Measurements from ENCODE around the gene DPH7.
"Not testable (repeated sequence)": the region's sequence is repeated elsewhere in the genome, so short reads cannot be mapped to it uniquely, and the experiment has no call there.

DPH7 gene

DNA sequence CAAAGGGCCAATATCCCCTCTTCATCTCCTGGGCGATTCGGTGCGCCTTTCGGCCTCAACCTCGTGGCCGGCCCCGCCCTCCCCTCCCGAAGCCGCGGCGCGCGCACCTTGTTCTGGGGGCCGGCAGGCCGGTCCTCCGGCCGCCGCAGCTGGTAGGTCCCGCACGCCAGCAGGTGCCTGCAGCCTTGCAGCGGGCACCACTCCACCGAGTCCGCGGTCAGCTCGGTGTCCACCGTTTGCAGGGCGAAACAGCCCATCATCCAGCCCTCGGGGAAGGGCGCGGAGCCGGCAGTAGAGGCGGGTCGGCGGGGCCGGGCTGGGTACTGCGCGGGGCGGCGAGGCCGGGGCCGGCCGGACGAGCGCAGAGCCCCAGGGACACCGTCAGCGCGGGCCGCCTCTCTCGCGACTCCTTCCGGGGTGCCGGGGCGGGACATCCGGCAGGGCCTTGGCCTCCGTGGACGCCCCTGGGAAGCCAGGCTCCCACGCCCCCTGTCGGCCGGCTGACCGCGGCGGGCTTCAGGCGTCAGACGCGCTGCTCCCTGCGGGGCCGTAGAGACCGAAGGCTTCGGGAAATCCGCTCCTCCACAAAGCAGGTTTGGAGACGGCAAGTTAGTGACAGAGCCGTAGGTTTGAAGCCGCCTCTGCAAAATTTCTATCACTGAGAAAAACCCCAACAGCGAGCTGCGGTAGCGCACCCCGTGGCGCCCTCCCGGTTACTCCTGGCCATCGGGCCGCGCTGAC, at the start of gene DPH7:
Gene DPH7, minus strand, starts transcription at position 408 of the 741 bp plus-strand sequence. Its CDS starts 148 bp downstream, at position 260.
- no peak for FAIRE-seq

DNA sequence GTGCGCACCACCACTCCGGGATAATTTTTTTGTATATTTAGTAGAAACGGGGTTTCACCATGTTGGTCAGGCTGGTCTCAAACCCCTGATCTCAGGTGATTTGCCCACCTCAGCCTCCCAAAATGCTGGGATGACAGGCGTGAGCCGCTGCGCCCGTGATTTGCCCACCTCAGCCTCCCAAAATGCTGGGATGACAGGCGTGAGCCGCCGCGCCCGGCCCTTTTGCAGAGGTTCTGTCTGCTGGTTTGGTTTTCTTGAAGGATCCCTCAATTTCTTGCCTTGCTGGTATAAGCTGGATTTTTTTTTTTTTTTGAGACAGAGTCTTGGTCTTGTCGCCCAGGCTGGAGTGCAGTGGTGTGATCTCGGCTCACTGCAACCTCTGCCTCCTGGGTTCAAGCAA, 48.7 kb upstream of the DPH7 start:
- not testable (repeated sequence) for FAIRE-seq

DNA sequence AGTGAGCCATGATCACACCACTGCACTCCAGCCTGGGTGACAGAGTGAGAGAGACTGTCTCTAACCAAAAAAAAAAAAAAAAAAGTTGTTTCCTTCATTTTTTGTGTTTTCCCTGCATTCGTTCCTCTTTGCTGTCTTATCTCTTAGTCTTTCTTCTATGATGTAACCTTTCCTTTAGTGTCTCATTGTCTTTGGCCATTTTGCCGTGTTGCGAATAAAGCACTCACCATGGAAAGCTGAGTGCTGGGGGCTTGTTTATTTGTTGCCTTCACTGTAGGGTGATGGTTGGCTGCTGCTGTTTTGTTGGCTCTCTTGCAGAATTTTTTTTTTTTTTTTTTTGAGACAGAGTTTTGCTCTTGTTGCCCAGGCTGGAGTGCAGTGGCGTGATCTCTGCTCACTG, 47.7 kb upstream of the DPH7 start:
- FAIRE-seq: no peak

DNA sequence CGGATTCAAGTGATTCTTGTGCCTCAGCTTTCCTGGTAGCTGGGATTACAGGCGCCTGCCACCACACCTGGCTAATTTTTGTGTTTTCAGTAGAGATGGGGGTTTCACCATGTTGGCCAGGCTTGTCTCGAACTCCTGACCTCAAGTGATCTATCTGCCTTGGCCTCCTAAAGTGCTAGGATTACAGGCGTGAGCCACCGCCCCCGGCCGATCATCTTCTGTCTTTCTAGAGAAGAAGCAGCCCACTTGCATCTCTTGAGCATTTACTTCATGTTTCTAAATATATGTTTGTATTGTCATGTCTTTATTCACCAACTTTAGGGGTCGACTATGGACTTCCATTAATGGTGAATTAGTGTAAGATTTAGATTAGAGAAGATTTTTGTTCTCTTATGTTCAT, 43.5 kb upstream of the DPH7 start:
- not testable (repeated sequence) for FAIRE-seq

DNA sequence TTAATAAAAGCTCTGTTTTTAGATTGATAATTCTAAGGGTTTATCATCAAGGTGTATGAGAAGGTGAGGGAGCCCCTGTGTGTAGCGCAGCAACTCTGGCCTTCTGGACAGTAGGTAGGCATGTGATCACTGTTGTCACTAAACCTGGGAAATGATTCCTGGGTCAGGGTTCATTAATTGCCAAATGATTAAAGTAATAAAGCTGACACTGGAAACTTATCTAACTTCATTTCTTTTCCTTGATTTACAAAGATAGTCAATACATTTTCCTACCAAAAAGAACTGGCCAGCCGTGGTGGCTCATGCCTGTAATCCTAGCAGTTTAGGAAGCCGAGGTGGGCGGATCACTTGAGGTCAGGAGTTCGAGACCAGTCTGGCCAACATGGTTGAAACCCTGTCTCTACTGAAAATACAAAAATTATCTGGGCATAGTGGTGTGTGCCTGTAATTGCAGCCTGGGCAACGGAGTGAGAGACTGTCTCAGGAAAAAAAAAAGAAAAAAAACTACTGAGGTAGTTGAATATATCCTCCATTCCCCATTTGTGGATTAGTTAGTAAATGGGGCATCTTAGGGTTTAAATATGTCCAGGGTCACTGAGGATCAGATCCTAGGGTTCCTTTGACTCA, 42.5 kb upstream of the DPH7 start:
- FAIRE-seq: no peak

DNA sequence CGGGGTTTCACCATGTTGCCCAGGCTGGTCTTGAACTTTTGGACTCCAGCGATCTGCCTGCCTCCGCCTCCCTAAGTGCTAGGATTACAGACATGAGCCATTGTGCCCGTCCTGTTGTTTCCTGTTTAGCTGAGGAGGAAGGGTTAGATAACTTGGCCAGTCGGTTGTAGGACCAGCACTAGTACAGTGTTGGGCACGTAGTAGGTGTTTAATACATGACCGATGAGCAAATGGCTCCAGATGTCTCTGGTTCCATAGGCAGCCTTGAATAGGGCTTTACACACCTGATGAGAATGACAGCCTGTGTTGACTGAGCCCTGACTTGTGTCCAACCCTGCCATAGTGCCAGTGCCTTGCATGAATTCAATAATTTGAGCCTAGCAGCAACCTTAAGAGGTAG, 41.9 kb upstream of the DPH7 start:
- no peak for FAIRE-seq

DNA sequence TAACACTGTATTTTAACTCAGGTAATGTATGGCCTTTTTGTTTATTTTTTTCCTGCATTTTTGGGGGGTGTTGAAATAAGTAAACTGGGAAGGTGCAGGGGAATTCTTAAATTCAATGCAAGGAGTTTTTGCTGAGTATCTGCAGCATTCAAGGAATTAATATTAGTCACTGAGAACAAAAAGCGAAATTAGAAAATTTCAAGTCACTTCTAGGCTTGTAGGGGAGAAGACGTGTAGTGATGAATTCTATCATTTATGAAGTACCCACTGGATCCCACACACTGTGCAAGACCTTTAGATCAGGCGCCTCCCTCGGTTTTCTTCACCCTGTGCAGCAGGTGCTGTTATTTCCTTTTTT, 41.3 kb upstream of the DPH7 start:
- no peak for FAIRE-seq

DNA sequence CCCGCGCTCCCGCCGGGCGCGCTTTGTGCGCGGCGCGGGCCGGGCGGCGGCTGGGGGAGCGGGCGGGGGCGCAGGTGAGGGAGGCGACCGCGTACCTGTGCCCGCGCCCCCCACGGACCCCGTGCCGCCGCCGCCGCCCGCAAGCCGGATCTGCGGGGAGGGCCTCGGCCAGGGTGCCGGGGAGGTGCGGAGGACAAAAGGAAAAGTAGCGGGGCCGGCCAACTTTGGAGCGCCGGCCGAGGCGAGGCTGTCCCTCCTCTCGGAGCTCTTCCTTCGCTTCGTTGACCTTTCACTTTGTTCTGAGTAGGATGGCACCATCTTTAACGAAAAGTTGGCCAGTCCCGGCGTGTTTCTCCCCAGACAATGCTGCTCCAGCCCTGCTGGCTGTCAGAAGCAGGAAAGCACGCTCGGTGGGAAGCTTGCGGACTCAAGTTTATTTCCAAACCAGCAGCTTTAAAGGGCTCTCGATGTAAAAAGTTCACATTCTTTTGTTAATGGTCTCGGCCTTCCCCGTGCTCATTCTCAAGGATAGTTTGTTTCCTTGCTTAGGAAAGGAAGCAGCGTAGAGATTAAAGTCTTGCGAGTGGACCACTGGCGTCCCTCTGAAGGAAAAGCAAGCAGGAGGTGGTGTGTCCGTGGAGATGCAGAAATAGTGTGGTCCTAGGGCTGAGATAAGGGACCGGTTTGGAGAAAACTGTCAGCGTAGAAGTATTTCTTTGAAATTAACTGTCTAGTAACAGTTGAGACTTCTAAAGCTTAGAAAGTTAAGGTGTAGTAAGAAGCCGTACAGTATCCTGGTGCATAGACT, 40.7 kb upstream of the DPH7 start:
- FAIRE-seq: no peak

DNA sequence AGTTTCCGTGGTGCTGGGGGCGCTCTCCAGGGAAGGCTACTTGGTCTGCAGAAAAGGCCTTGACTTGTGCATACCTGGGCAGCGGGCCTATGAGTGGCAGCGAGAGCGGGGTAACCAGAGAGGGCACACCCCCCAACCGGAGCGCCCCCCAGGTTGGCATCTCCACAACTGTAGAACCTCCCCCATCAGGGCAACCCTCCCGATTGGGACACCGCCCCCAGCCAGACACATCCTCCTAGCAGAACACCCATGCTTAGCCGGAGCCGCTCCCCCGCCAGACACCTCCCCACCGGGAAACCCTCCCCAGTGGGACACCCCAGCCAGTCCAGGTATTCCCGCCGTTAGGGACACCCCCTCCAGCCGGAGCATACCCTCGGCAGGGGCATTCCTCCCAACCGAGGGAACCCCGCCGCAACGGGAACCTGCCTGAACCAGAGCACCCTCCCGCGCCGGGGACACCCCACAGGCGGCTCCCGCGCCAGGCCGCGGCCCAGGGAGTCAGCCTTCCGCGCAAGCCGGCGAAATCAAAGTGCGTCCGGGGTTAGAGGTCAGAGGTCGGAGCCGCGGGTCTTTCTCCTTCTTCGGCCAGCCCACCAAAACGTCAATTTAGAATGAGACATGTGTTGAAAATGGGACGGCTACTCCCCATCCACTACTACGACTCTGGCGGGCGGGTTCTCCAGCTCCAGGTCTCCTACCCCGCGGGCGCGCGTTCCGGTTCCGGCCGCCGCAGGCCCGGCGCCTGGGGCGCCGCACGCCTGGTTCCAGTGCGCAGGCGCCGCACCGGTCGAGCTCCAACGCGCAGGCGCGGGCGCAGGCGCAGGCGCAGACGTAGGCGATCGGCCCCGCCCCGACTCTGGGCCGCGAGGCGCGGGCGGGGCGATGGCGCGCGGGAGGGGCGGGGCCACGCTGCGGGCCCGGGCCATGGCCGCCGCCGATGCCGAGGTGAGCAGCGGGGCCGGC, 39.7 kb upstream of the DPH7 start, which contains the start of gene EHMT1:
Gene EHMT1, plus strand, starts transcription at position 901 of the 963 bp plus-strand sequence. Its CDS starts 24 bp downstream, at position 925.
- no peak for FAIRE-seq

DNA sequence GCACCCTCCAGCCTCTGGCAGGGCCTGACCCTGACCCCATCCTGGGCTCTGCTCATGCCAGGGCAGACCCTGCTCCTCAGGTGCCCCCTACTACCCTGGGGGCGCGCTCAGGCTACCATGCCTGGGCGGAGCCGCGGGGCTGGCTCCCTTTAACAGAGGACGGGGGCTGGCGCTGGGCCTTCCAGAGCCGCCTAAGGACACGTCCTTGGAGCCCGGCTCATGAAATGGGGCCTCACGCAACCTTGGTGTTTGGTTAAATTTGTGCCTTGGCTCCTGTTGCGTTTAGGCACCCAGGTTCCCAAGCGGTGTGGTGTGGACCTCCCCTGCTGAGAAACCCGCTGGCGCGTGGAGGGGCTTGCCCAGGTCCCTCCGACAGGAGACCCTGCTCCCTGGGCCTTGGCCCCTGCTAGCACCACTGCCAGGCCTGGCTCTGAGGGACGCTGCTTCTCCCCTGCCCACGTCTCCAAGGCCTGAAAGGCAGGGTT, 36.7 kb upstream of the DPH7 start:
- FAIRE-seq: no peak

DNA sequence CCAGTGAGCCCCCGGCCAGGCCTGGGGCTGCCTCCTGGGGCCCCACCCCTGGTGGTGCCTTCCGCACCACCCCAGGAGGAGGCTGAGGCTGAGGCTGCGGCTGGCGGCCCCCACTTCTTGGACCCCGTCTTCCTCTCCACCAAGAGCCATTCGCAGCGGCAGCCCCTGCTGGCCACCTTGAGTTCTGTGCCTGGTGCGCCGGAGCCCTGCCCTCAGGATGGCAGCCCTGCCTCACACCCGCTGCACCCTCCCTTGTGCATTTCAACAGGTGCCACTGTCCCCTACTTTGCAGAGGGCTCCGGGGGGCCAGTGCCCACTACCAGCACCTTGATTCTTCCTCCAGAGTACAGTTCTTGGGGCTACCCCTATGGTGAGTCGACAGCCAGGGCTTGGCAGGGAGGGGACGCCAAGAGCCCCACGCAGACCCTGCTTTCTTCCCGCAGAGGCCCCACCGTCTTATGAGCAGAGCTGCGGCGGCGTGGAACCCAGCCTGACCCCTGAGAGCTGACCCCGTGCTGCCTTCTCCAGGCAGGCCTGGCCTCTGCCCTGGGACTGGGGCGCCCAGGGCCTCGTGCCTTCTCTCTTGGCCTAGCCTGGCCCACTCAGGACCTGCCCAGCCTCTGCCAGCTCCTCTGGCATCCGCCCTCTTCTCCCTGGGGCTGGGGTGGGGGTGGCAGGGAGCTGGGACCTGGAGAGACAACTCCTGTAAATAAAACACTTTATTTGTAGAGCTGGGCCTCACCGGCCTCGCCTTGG, 36.1 kb upstream of the DPH7 start:
- FAIRE-seq: no peak

DNA sequence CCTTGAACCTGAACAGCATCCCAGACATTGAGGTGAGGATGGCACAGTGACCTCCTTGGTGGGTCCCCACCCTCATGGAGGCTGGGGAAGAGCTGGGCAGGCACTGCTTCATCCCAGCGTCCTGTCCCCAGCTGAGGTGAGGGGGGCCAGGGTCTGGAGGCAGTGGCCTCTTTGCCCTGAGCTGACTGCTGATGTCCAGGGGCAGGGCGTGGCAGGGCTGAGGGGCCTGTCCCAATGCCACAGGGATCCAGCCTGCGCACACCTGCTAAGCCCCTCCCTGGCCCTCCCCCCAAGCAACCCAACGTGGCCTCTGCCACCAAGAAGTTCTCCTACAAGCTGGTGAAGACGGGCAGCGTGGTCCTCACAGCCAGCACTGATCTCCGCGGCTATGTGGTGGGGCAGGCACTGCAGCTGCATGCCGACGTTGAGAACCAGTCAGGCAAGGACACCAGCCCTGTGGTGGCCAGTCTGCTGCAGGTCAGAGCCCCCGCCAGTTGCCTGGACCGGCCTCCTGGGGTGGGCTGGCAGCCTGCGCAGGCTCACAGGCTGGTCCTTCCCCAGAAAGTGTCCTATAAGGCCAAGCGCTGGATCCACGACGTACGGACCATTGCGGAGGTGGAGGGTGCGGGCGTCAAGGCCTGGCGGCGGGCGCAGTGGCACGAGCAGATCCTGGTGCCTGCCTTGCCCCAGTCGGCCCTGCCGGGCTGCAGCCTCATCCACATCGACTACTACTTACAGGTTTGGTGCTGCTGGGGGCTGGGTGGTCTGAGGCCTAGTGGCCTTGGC, 35.2 kb upstream of the DPH7 start:
- FAIRE-seq: no peak

DNA sequence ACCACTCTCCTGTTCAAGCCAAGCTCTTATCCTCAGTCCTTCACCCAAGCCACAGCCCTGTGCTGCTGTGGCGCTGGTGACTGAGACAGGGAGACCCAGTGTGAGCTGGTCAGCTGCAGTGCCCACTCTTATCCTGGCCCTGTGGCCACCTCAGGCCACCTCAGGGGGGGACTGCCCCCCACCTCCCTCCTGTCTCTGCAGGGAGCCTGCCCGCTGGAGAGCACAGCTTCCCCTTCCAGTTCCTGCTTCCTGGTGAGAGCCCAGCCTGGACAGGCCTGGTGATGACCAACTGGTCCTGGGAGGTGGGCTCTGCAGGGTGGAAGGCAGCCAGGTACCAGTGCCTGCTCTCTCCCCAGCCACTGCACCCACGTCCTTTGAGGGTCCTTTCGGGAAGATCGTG, 34.5 kb upstream of the DPH7 start:
- FAIRE-seq: no peak

DNA sequence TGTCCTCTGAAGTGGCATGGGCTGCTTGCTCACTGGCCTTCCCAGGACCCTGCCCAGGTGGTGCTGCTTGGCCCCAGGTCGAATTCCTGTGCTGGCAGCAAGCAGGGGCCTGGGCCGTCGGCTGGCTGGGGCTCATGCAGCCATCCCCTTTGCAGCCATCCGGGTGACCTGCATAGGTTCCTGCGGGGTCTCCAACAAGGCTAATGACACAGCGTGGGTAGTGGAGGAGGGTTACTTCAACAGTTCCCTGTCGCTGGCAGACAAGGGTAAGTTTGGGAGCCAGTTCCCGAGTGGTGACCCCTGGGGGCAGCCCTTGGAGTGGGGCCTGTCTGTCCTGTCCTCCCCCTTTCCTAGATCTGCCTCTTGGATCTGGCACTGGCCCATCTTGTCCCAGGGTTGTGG, 34.0 kb upstream of the DPH7 start:
- no peak for FAIRE-seq

DNA sequence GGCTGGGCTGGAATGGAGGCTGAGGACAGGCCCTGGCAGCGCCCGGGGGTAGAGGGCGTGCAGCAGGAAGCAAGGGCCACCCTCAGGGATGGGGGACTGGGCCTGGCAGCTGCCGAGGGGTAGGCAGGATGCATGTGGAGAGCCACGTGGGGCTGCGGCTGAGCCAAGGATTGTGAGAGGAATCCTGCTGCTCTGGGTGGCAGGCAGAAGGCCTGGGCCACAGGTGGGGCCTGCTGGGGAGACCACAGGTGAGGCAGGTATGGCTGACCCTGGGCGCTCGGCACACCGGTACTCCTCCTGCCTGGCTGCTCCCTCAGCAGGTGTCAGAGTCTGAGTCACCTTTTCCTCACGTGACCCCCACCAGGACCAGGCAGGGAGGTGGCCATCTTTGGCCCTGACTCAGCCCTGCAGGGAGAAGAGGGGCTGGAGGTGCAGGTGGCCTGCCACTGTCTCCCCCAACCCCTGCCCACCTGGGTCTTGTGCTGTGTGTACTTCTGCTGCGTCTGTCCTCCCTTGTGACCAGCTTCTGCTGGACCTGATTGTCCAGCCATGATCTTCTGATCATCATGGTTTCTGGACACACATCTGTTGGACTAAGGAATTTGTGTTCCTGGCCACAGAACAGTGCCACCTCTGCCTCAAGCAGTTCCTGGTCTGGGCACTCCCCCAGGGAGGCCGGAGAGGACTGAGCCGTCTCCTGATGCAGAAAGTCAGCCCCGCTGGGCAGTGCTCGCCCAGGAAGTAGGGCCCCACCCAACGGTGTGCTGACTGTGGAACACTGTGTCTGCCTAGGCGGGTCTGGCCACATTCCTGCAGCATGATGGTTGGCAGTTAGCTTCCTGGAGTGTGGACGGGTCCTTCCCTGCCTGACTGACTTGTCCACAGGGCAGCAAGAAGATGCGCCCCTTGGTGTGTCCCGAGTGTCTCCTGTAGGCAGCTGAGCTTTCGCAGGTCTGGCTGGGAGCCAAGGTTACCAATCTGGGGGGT, 33.2 kb upstream of the DPH7 start:
- FAIRE-seq: no peak

DNA sequence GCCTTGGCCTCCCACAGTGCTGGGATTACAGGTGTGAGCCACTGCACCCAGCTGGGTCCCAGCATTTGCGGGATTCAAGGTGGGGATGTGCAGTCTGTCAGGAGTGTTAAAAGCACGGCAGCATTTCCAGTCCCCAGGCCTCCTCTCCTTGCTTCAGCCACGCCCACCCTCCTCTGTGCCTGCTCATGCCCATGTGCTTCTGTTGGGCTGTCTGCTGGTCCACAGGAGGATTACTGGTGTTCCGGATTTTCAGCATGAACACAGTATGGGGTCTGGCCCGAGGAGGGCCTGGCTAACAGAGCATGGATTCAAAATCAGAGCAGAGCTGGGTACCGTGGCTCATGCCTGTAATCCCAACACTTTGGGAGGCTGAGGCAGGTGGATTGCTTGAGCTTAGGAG, 32.2 kb upstream of the DPH7 start:
- FAIRE-seq: no peak

DNA sequence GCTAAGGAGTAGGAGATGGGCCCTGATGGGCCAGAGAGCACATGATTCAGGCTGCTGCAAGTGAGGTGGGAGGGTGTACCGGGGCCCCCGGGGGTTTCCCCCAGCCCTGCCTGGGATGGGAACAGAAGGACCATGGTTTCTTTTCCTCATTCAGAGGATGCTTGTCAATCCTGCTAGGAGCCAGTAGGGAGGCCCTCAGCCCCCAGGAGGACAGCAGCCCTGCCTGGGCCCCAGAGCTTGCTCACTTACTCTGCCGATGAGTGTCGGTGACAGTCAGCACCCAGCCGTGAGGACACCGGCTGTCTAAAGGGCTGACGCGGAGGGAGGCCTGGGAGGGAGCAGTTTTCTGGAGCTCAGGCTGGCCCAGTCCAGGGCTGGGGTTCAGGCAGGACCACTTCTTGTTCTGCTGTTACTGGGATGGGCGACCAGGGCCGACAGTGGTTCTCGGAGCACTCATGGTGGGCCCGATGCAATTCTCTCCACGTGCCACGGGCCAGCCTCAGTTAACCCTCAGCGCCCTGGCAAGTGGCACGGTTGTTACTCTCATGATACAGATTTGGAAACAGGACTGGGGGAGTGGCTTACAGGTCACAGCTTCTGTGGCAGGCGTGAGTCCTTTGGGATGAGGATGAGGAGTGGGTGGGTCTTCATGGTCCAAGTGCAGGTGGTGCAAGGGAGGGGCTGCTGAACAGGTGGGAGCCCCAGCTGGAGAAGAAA, 28.6 kb upstream of the DPH7 start:
- no peak for FAIRE-seq

DNA sequence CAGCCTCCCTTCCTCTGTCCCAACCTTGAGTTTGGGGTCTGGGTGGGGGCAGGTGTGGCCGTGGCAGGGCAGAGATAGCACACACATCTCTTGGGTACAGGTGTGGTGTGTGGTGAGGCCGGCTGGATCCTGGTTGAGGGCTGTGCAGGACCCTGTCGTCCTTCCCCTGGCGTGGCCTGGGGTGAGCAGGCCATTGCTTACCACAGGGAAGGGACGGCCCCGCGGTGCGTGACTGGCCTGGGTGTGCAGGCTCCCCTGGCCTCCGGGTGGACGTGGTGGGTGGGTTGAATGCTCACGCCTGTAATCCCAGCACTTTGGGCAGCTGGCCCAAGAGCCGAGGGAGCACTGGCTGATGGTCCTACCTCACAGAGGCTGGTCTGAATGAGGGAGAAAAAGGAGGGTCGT, 28.0 kb upstream of the DPH7 start:
- FAIRE-seq: no peak
